SIG-M5 (cell line): ENCODE results near the gene B4GALT1.

Source experiments
- DNase-seq: peaks from one replicate; lab custom pipeline; 2025; lab: John Stamatoyannopoulos, UW

Gene B4GALT1, protein sequence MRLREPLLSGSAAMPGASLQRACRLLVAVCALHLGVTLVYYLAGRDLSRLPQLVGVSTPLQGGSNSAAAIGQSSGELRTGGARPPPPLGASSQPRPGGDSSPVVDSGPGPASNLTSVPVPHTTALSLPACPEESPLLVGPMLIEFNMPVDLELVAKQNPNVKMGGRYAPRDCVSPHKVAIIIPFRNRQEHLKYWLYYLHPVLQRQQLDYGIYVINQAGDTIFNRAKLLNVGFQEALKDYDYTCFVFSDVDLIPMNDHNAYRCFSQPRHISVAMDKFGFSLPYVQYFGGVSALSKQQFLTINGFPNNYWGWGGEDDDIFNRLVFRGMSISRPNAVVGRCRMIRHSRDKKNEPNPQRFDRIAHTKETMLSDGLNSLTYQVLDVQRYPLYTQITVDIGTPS

DNA sequence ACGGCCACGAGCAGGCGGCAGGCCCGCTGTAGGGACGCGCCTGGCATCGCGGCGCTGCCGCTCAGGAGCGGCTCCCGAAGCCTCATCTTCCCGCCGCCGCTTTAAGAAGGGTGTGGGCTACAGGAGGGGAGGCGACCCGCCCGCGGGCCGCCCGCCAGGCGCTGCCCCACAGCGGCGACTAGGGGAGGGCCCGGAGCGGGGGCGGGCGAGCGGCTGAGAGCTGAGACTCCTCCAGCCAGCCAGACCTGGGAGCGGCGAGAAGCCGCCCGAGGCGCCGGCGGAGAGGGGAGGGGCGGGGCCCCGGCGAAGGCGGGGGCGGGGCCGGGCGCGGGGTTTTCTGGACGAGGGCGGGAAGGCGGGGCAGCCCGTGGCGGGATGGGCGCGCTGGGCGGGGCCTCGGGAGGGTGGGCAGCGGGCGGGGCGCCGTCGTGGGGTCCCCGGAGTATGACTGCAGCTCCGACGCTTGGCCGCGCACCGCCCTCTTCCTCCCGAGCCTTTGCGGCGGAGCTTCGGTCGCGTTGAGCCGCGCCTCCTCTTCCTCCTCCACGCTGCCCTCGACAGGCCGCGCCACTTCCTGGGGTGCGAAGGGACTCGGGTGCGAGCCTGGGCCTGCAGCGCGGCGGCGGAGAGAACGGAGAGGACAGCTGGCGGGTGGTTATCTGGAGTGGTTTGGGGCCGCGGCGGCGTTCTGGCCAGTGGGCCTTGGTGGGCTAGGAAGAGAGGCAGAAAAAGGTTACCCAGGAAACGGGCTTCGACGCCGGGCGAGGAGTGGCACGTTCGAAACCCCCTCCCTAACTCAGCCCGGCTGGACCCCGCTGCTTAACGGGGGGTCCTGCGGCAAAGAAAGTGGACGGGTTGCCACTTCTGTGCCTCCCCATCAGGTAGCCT is at the start of gene B4GALT1:
Gene B4GALT1, minus strand, starts transcription at position 253 of the 888 bp plus-strand sequence. Its CDS starts 167 bp downstream, at position 86.
- peak; percentile 60 for DNase-seq

DNA sequence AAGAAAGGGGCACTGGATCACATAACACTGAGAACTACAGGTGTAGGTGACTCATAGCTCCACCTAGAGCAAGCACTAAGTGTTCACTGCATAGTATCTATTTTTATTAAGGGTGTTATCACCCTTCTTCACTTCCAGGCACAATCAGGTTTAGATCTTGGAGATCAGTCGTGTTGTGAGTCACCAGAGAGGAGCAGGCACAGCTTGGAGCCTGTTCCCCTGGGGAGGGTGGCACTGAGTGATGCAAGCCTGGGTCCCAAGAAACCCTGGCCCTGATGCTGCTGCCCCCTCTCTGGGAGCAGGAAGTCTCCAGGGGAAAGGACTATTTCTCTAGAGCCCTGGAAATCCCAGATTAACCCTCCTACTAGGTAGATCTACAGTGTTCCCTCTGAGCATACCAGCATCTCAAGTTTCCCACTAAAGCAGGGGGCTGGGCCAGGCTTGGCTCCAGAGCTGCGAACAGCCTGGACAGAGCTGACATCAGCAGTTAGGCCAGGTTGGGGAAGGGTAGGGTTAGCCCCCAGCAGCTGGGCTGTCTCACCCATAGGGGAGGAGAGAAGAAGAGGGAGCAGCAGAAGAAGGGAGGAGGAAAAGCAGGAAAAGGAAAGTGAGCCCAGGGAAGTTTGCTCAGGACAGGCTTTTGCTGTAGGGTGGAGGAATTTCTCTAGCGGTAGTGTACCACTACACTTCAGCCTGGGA is 44.7 kb upstream of the B4GALT1 start:
- no peak for DNase-seq

GRCh38 chr9:33210006-33210715 is 43.0 kb upstream of the B4GALT1 start:
- DNase-seq: no peak

DNA sequence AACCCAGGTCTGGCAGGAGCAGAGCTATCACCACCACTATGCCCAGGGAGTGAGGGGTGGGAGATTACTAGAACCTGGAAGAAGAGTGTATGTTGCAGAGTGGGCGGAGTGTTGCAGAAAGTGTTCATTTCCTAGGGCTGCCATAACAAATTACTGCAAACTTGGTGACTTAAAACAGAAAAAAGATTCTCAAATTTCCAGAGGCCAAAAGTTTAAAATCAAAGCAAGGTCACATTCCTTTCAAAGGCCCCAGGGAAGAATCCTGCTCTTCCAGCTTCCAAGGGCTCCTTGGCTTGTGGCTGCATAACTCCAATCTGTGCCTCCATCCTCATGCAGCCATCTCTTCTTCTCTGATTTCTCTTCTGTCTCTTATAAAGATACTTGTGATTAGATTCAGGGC is 42.3 kb upstream of the B4GALT1 start:
- no peak for DNase-seq

- DNase-seq: no peak
These were observed 35.5 kb upstream of the B4GALT1 start for GRCh38 chr9:33202552-33203201.

GRCh38 chr9:33202018-33202417 is 34.9 kb upstream of the B4GALT1 start:
- no peak for DNase-seq

GRCh38 chr9:33198165-33198564 is 31.0 kb upstream of the B4GALT1 start:
- no peak for DNase-seq

GRCh38 chr9:33197279-33198152 is 30.4 kb upstream of the B4GALT1 start:
- no peak for DNase-seq

DNA sequence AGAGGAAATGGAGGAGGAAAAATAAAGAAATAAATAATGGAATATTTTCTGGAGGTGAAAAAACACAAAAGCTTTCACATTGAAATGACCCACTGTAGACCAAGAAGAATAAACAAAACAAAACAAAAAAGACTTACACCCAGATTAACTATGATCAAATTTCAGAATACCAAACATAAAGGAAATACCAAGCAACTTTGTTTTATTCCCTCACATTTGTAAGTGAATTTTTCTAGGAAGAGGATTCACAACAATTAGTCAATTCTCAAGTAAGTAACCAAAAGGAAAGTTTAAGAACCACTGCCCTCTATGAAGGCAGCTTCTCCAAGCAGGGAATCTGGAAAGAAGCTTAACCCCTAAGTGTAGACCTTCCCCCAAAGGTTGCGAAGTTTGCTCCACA is 29.6 kb upstream of the B4GALT1 start:
- no peak for DNase-seq

GRCh38 chr9:33193818-33194217 is 26.7 kb upstream of the B4GALT1 start:
- no peak for DNase-seq

DNA sequence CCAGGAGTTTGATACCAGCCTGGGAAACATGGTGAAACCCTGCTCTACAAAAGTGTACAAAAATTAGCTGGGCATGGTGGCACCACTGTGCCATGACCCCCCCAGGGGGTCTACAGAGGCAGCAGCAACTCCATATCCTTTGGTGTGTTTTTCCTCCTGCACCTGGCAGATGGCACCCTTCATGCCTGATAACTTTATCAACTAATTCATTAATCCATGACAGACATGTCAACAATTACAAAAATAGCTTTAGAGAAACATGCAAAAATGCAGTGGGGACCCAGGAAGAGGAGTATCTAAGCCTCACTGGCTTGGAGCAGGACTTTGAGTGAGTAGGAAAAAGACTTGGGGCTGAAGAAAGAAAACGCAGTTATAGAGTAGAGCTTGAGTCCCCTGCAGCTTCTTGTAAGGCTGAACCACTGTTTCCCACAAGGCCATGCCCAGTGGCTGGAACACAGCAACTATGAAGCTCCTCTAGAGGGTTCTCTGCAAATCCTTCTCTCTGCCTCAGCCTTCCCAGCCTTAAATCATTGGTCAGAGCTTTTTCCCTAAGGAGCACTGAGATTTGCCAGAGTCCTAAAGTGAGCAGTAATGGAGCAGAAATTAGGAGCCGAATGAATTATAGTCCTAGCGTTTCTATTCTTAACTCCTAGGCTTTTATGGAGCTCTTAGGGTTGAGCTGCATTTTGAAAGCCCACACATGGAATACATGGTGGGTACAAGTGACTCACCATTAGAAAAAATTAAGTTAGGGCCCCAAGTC is 25.5 kb upstream of the B4GALT1 start:
- no peak for DNase-seq

DNA sequence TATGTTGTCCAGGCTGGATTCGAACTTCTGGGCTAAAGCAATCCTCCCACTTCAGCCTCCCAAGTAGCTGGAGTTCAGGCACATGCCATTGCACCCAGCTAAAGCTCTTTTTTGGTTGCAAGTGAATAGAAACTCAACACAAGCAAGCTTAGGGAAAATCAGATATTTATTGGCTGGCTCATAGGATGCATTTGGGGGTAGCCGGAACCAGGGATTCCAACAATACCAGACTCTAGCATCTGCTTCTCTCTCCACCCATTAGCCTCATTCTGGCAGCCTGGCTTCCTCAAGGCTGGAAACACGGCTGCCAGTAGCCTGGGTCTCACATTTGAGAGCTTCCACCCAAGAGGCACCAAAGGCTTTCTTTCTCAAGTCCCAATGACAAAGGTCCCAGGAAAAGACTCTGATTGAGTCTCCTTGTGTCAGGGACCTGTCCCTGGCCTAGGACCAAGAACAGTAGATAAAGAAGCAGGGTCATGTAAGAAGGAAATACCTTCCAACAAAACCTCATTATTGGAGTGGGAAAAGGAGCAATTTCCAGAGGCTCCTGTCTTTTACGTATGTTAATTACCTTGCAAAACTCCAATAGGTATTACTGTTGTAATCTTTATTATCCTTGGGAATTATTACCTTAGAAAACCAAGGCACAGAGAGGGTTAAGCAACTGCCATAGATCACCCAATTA is 23.0 kb upstream of the B4GALT1 start:
- DNase-seq: no peak

GRCh38 chr9:33189331-33189791 is 22.2 kb upstream of the B4GALT1 start:
- DNase-seq: no peak

DNA sequence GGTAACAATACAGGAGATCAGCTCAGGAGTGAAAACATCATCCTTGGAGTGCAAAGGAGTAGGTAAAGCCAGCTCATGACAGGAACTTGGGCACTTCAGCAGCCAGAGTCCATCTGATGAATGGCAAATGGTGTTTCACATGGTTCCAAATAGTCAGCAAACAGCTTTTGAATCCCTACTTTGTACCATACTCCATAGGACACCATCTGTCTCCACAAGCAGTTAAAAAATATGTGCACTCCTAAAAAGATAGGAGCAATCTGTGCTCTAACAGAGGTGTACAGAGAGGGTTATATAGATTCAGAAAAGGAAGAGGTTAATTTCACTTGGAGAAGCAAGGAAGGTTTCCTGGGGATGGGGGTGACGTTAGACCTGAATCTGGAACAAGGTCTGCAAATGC is 21.6 kb upstream of the B4GALT1 start:
- DNase-seq: no peak

DNA sequence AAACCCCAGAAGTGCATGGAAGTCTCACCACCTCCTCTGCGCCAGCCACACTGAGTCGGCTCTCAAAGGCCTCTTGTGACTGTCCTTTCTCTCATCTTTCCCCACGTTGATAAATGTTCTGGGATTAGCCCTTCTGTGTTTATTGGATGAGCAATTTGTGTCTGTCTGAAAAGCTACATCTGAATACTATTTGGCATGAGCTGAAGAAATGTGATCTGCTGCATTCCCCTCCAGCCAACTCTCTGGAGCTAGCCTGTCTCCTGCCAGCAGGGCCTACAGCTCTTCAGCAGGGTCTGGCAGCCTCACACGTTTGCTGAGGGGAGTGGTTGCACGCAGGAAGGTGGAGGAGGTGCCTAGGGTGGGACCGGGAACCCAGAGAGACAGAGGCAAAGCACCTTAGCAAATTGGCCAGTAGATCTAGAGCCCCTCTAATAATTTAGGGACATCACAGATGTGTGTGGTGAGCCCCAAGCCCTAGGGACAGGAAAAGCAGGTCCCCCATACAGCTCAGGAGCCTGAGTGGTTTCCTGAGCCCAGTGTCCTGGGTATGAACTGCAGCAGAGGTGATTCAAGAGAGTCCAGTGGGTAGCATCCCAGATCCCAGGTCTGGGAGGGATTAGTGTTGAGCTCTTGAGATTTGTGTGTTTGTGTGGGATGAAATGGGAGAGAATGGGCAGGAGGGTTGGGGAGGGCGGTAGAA is 20.5 kb upstream of the B4GALT1 start:
- no peak for DNase-seq

DNA sequence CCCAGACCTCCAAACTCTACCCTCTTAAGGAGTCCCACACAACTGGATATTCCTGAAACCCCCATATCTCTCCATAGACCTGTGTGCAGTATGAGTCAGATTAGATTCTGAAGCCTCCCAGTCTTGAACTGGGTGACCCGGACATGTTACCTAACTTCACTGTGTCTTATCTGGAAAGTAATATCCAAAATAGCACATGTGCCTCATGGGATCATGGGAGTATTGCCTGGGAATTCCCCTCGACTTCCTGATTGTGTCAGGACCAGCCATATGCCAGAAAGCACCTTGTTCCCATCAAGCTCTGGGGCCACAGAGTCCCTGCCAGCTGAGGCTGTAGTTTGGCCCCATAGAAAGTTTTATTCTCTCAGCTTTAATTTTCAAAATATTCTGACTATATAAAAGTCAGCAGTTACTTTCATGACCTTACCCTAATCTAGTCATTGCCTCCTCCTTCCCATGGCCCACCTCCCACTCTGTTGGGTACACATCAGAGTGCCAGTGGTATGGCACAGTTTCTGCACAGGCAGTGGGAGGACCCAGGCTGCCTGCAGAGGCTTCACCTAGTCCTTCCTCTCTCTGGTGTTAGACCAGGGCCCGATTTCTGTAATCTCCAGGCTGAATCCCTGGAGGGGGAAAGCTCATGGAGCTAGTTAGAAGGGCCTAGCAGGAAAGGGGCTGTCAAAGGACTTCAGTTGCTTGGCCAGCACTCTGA is 19.5 kb upstream of the B4GALT1 start:
- no peak for DNase-seq

- no peak for DNase-seq
These were observed 18.7 kb upstream of the B4GALT1 start for GRCh38 chr9:33185858-33186257.

- DNase-seq: no peak
These were observed 18.3 kb upstream of the B4GALT1 start for GRCh38 chr9:33185406-33185805.
